Fibroblast of skin of abdomen (primary cell): ENCODE results near the gene COL24A1.
"Not testable (repeated sequence)": the region's sequence is repeated elsewhere in the genome, so short reads cannot be mapped to it uniquely, and the experiment has no call there.

Experiments used
- DNase-seq: peaks from one replicate; pipeline ENCODE4 v3.0.0-alpha.2; 2013

Gene COL24A1

GRCh38 chr1:86152887-86153286 lies 3.7 kb downstream of the COL24A1 start:
- DNase-seq = no peak

DNA sequence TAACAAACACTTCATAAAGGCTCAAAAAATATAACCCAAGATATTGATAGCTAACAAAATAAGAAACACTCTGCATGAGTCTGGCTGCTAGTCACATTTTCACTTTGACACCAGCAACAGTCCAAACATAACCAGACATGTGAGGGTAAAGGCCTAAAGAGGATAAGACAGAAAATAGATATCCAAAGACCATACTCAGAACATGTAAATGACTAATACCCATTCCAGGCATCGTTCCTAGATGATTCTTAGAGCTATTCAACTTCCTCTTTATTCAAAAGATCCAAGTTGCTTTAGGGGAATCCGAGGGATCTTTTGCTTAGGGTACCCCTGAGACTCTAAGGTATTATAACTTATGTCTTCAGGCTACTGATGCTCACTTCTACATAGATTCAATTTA lies 5.1 kb downstream of the COL24A1 start:
- DNase-seq = peak; percentile 86

GRCh38 chr1:86150553-86151055 lies 6.0 kb downstream of the COL24A1 start:
- peak; percentile 56 for DNase-seq

- no peak for DNase-seq
Measured at GRCh38 chr1:86149591-86149990, 7.0 kb downstream of the COL24A1 start.

DNA sequence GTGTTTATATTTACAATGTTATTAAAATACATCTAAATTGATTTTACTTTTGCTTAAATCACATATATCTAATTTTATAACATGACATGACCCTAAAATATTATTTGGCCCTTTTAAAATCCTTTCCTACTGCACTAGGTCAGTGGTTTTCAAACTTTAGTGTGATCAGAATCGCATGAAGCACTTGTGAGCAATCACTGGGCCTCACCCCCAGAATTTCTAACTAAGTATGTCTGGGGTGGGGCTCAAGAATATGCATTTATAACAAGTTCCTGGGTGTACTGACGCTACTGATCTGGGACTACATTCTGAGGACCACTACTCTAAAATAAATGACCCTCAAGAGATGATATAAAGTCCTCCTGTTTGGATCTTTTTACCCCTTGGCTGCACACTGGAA lies 8.8 kb downstream of the COL24A1 start:
- no peak for DNase-seq

DNA sequence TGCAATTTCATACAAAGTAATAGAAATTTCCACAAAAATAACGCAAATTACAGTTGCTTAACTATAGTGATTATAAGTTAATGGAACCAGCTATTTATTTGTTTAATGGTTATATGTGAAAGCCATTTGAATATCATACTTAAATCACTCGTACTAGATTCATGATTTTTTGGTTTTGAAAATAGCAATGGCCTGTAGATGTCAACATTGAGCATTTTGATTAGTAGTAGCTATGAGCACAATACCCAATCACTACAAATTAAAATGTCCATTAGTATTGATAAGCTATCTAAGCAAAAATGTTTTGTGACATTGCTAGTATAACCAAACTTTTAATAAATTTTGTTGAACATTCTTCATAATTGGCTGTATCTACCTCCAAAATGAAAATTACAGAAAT lies 10.0 kb downstream of the COL24A1 start:
- no peak for DNase-seq

GRCh38 chr1:86140281-86140880 lies 16.2 kb downstream of the COL24A1 start:
- DNase-seq = no peak

GRCh38 chr1:86138746-86139145 lies 17.8 kb downstream of the COL24A1 start:
- DNase-seq = no peak

DNA sequence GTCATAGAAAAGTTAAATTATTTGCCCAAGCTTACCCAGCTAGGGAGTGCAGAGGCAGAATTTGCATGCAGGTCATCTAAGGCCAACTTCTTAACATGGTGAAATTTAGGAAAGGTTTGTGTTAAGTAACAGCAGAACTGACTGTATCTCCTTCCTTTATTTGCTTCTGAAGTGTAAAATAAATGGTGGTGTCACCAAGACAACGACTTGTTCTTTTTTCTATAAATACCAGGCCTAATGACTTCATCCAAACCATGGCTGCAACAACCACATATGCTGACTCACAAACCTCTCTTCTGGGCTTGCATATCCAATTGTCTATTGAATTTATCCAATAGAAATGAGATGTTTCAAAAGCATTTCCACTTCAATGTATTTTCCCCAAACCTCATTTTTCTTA lies 19.1 kb downstream of the COL24A1 start:
- DNase-seq = peak; percentile 92

- no peak for DNase-seq
Measured at GRCh38 chr1:86119214-86119764, 37.3 kb downstream of the COL24A1 start.

DNA sequence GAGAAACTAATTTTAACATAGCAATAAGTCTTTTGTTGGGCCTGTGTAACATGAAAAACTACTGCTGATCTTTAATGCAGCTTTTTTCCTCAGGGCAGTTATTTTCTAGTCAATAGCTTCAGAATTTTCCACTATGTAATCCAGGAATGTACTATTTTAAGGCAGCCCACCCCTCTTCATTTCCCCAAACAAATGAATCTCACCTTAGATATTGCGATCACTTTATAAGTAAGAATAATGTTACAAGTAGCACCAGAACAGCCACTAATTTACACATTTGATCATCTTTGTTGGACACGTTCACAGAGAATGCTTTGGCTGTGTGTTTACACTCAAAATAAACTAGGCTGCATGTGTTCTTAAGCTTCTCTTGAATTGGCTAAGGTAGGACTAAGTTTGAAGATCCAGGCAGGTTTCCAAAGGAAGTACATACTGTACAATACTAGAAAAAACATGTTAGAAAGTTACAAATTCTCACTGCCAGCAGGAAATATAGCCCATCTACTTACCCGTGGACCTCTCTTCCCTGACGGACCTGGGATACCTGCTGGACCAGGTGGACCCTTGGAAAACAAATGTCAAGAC lies 41.7 kb downstream of the COL24A1 start:
- DNase-seq = no peak

- DNase-seq = no peak
Measured at GRCh38 chr1:86114236-86114635, 42.3 kb downstream of the COL24A1 start.

DNA sequence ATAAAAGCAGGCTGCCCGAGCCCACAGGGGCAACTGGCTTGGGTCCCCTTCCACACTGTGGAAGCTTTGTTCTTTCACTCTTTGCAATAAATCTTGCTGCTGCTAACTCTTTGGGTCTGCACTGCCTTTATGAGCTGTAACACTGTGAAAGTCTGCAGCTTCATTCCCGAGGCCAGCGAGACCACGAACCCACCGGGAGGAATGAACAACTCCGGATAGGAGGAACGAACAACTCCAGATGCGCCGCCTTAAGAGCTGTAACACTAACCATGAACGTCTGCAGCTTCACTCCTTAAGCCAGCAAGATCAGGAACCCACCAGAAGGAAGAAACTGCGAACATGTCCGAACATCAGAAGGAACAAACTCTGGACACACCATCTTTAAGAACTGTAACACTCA lies 45.0 kb downstream of the COL24A1 start:
- not testable (repeated sequence) for DNase-seq

GRCh38 chr1:86110451-86111129 lies 46.0 kb downstream of the COL24A1 start:
- no peak for DNase-seq

GRCh38 chr1:86105533-86105866 lies 51.1 kb downstream of the COL24A1 start:
- no peak for DNase-seq

- DNase-seq = no peak
Measured at GRCh38 chr1:86104606-86105532, 51.7 kb downstream of the COL24A1 start.

DNA sequence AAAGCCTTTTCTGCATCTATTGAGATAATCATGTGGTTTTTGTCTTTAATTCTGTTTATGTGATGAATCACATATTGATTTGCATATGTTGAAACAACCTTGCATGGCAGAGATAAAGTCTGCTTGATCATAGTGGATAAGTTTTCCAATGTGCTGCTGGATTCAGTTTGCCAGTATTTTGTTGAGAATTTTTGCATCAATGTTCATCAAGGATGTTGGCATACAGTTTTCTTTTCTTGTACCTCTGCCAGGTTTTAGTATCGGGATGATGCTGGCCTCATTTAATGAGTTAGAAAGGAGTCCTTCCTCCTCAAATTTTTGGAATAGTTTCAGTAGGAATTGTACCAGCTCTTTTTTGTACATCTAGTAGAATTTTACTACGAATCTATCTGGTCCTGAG lies 55.0 kb downstream of the COL24A1 start:
- DNase-seq = no peak

DNA sequence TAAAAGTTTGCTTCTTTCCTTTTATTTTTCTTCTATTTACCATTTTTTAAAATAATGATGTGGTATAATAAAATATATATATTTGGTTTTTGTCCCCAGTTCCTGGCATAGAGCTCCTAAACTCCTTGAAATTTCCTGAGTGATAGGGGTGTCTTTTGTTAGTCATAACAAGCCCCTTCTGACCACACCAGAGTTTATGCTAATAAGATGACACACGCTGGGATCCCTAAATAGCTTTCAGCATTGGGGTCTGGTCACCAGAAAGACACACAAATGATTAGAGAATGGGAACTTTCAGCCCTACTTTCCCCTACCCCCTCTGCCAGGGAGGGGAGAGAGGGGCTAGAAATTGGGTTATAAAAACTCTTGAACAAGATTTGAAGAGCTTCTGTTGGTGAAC lies 56.2 kb downstream of the COL24A1 start:
- DNase-seq = no peak

GRCh38 chr1:86089765-86090164 lies 66.8 kb downstream of the COL24A1 start:
- DNase-seq = no peak

GRCh38 chr1:86085741-86086409 lies 70.7 kb downstream of the COL24A1 start:
- DNase-seq = no peak

DNA sequence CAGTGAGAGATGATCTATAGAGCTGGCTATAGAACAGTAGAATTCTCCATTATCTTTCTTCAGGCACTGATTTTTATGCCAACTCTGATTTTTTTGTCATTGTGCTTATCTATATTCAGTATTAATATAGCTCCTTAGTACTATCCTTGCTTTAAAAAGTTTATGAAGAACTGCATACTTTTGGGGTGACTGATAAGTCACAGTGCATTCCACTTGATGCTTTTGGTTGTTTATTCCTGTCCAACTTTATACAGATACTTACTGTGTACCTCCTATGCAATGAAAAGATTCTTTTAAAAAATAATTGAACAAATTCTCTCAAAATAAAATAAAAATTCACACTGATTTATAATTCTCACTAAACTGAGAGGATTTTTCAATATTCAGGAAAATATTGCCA lies 71.6 kb downstream of the COL24A1 start:
- DNase-seq = peak; percentile 22

- DNase-seq = no peak
Measured at GRCh38 chr1:86082183-86082582, 74.4 kb downstream of the COL24A1 start.
